GM23338 (cell line): ENCODE measurements around the gene SNX14. TPM values are rescaled to one million over a fixed set of nuclear protein-coding genes. Genes with fewer than 3 reads are reported as not detected.

ENCODE experiments used
- ETS1 ChIP-seq: IDR thresholded peaks from 2 replicates; pipeline ENCODE4 v1.6.1; 2016; ENCODE audit warnings: antibody characterized with exemption
- REST ChIP-seq: IDR thresholded peaks from one replicate; pipeline ENCODE4 v1.6.1; 2018; ENCODE audit warnings: antibody characterized with exemption; ENCODE audit not compliant: unreplicated experiment
- ZNF331 ChIP-seq: fragments of 250-450 bp; sonication (Bioruptor Pico); IDR thresholded peaks from 2 replicates; pipeline ENCODE4 v1.5.0; 2020; ENCODE audit warnings: low read depth, mild to moderate bottlenecking, moderate library complexity
- ZNF462 ChIP-seq: fragments of 250-450 bp; sonication (Bioruptor Pico); IDR thresholded peaks from 2 replicates; pipeline ENCODE4 v1.5.0; 2020; ENCODE audit warnings: mild to moderate bottlenecking, moderate library complexity
- polyA plus RNA-seq: library from polyadenylated mRNA; unstranded; fragments of >200 nt; fragmentation: Nextera tagmentation; extraction: Ambion mirVana; gene quantifications from 2 replicates; pipeline ENCODE4 v1.2.1, GENCODE V29; 2016
- total RNA-seq: library from RNA; depleted of rRNA; stranded (reverse); fragments of >200 nt; shearing (Covaris generic); gene quantifications from 2 replicates; pipeline ENCODE4 v1.2.3, GENCODE V29; 2014

Gene SNX14
- total and polyA plus RNA-seq, 2 experiments from 2014 or later, result 23.1 to 32.0 TPM

GRCh38 chr6:85494547-85495536 lies 98.8 kb downstream of the SNX14 start (continued):
- TF ChIP-seq REST, result no peak
- no peak for TF ChIP-seq ZNF462 (CRISPR knock-in tag)
- no peak for TF ChIP-seq ETS1
- no peak for TF ChIP-seq ZNF331 (CRISPR knock-in tag)
